Colonic mucosa (tissue), 4 donors: ENCODE measurements around the gene OXLD1. TPM values are rescaled to one million over a fixed set of nuclear protein-coding genes. Genes with fewer than 3 reads are reported as not detected.

Source experiments
- DNase-seq: peaks from one replicate; pipeline ENCODE4 v3.0.0-alpha.2; 2020
- H3K27ac ChIP-seq: fragments of 200-600 bp; one replicate; pipeline ENCODE4 v1.8.0; 2021
- H3K27me3 ChIP-seq: fragments of 200-600 bp; one replicate; pipeline ENCODE4 v1.8.0; 2021
- H3K36me3 ChIP-seq: fragments of 200-600 bp; one replicate; pipeline ENCODE4 v1.8.0; 2021
- H3K4me1 ChIP-seq: fragments of 200-600 bp; one replicate; pipeline ENCODE4 v1.8.0; 2021; ENCODE audit warnings: mild to moderate bottlenecking
- H3K4me3 ChIP-seq: fragments of 200-600 bp; one replicate; pipeline ENCODE4 v1.8.0; 2021
- H3K9ac ChIP-seq, 2 donors: one replicate each; pipeline ENCODE4 v1.7.0; 2013; ENCODE audit warnings: control low read depth in 2 of 2, low read depth in 2 of 2, low read length in 2 of 2
- H3K9me3 ChIP-seq: fragments of 200-600 bp; one replicate; pipeline ENCODE4 v1.8.0; 2021
- CTCF ChIP-seq: fragments of 200-600 bp; IDR thresholded peaks from one replicate; pipeline ENCODE4 v1.8.0; 2022; ENCODE audit warnings: antibody characterized with exemption, mild to moderate bottlenecking
- intact Hi-C: fragments of 100-400 bp; cut with DNase I; formaldehyde crosslinking; loops from one replicate; pipeline ENCODE4 v1.14.1; 2022
- total RNA-seq, 2 donors: library from RNA; stranded (reverse); fragmentation: NEBNext Ultra II Directional in 1 of 2; extraction: Animal tissue kit (Norgen Biotek cat#: 25700) in 1 of 2; gene quantifications; one replicate each; pipeline ENCODE4 v1.2.1, GENCODE V29; 2021
- donor health status: healthy.
- donor health status: DM: no; HTN: no; CAD: no.
- donor health status: DM: no; HTN: no; CAD: no.

The OXLD1 gene
- total RNA-seq, 2 donors from 2014 or later: 21.7 to 42.8 TPM

- Histone ChIP-seq H3K9ac (no peak overlapping the region), H3K4me3 (no peak overlapping the region), H3K27ac (no peak overlapping the region), H3K36me3 (no peaks in the 10 kb centered on the region), H3K4me1 (no peaks in the 10 kb centered on the region), H3K9me3 (no peaks in the 10 kb centered on the region), H3K27me3 (peaks cover 16% of the 10 kb centered on the region)
- TF ChIP-seq CTCF: no peak
- no peak for DNase-seq
- intact Hi-C loops: no loop called here
Observed at GRCh38 chr17:81648013-81648706, 18.2 kb downstream of the OXLD1 start.

GRCh38 chr17:81647640-81648012 is 18.8 kb downstream of the OXLD1 start:
- no peaks in the 10 kb centered on the region for H3K9me3 ChIP-seq
- H3K36me3 ChIP-seq: no peaks in the 10 kb centered on the region
- no peak overlapping the region for H3K27ac ChIP-seq
- H3K4me1 ChIP-seq: no peaks in the 10 kb centered on the region
- no peak overlapping the region for H3K9ac ChIP-seq
- no peak for DNase-seq
- no peak for TF ChIP-seq CTCF
- intact Hi-C loops: no loop called here
- no peak overlapping the region for H3K4me3 ChIP-seq
- peaks cover 16% of the 10 kb centered on the region for H3K27me3 ChIP-seq

- no peak overlapping the region for H3K27ac ChIP-seq
- DNase-seq: no peak
Observed at GRCh38 chr17:81646869-81647600, 19.4 kb downstream of the OXLD1 start.

DNA sequence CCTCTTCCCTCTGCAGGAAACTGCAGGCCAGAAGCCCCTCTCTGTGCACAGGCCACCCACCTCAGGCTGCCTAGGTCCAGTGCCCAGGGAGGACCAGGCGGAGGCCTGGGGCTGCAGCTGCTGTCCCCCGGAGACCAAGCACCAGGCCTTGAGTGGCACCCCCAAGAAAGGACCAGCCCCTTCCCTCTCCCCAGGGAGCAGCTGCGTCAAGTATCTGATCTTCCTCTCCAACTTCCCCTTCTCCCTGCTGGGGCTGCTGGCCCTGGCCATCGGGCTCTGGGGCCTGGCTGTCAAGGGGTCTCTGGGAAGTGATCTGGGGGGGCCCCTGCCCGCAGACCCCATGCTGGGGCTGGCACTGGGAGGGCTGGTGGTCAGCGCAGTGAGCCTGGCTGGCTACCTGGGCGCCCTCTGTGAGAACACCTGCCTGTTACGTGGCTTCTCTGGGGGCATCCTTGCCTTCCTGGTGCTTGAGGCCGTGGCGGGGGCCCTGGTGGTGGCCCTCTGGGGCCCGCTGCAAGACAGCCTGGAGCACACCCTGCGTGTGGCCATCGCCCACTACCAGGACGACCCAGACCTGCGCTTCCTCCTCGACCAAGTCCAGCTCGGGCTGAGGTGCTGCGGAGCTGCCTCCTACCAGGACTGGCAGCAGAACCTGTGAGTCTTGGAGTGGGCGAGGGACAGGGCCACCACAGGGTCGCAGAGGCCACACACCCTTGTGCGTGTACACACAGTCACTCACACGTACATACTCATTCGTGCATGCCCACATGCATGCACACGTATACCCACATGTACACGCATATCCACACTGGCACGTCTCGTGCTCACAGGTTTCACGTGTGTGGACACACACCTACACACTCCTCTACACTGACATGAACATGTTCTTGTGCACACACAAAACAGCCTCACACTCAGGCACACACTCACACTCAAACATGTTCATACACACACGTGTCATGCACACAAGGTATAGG is 21.1 kb downstream of the OXLD1 start:
- H3K27ac ChIP-seq: no peak overlapping the region
- H3K4me3 ChIP-seq: no peak overlapping the region
- DNase-seq: no peak
- H3K9me3 ChIP-seq: no peaks in the 10 kb centered on the region
- H3K9ac ChIP-seq: no peak overlapping the region
- no peaks in the 10 kb centered on the region for H3K4me1 ChIP-seq
- no peaks in the 10 kb centered on the region for H3K36me3 ChIP-seq
- no peak for TF ChIP-seq CTCF
- peaks cover 16% of the 10 kb centered on the region for H3K27me3 ChIP-seq
- intact Hi-C loops: no loop called here

More at GRCh38 chr17:81646869-81647600, 19.4 kb downstream of the OXLD1 start:
- no peaks in the 10 kb centered on the region for H3K36me3 ChIP-seq
- TF ChIP-seq CTCF: no peak
- H3K9ac ChIP-seq: no peak overlapping the region
- no peak overlapping the region for H3K4me3 ChIP-seq
- H3K27me3 ChIP-seq: peaks cover 16% of the 10 kb centered on the region
- intact Hi-C loops: no loop called here
- H3K9me3 ChIP-seq: no peaks in the 10 kb centered on the region
- no peaks in the 10 kb centered on the region for H3K4me1 ChIP-seq

- no peak for TF ChIP-seq CTCF
Observed at GRCh38 chr17:81644496-81644895, 21.9 kb downstream of the OXLD1 start.

More at GRCh38 chr17:81644496-81644895, 21.9 kb downstream of the OXLD1 start:
- intact Hi-C loops: no loop called here
- no peaks in the 10 kb centered on the region for H3K4me1 ChIP-seq
- no peaks in the 10 kb centered on the region for H3K36me3 ChIP-seq
- no peak overlapping the region for H3K4me3 ChIP-seq
- H3K27ac ChIP-seq: no peak overlapping the region
- peaks cover 16% of the 10 kb centered on the region for H3K27me3 ChIP-seq
- no peak for DNase-seq
- no peaks in the 10 kb centered on the region for H3K9me3 ChIP-seq
- no peak overlapping the region for H3K9ac ChIP-seq
